Subcutaneous abdominal adipose tissue (tissue), 5 donors: ENCODE results near the gene SLIT3.

Source experiments
- H3K27ac ChIP-seq: one replicate; pipeline ENCODE4 v1.7.0; 2013; ENCODE audit warnings: low read depth, mild to moderate bottlenecking, inconsistent platforms, low read length, moderate library complexity
- H3K27me3 ChIP-seq, 5 donors: one replicate each; pipeline ENCODE4 v1.7.0; 2013; ENCODE audit warnings: low read length in 5 of 5, inconsistent platforms in 1 of 5; ENCODE audit not compliant: control insufficient read depth in 5 of 5, insufficient read depth in 4 of 5
- H3K36me3 ChIP-seq, 5 donors: one replicate each; pipeline ENCODE4 v1.7.0; 2013; ENCODE audit warnings: low read length in 5 of 5; ENCODE audit not compliant: control insufficient read depth in 5 of 5, insufficient read depth in 5 of 5
- H3K4me1 ChIP-seq, 5 donors: one replicate each; pipeline ENCODE4 v1.7.0; 2013; ENCODE audit warnings: low read length in 5 of 5, mild to moderate bottlenecking in 3 of 5, moderate library complexity in 1 of 5; ENCODE audit not compliant: control insufficient read depth in 5 of 5, insufficient read depth in 5 of 5
- H3K4me3 ChIP-seq, 5 donors: one replicate each; pipeline ENCODE4 v1.7.0; 2013; ENCODE audit warnings: low read length in 5 of 5, low read depth in 1 of 5
- H3K9ac ChIP-seq, 5 donors: one replicate each; pipeline ENCODE4 v1.7.0; 2013; ENCODE audit warnings: low read length in 5 of 5, mild to moderate bottlenecking in 4 of 5, moderate library complexity in 3 of 5
- H3K9me3 ChIP-seq, 5 donors: one replicate each; pipeline ENCODE4 v1.7.0; 2013; ENCODE audit warnings: low read length in 5 of 5; ENCODE audit not compliant: control insufficient read depth in 5 of 5
- donor health status: healthy.
- donor health status: healthy.
- donor health status: healthy.
- donor health status: healthy.
- donor health status: healthy.

The SLIT3 gene

DNA sequence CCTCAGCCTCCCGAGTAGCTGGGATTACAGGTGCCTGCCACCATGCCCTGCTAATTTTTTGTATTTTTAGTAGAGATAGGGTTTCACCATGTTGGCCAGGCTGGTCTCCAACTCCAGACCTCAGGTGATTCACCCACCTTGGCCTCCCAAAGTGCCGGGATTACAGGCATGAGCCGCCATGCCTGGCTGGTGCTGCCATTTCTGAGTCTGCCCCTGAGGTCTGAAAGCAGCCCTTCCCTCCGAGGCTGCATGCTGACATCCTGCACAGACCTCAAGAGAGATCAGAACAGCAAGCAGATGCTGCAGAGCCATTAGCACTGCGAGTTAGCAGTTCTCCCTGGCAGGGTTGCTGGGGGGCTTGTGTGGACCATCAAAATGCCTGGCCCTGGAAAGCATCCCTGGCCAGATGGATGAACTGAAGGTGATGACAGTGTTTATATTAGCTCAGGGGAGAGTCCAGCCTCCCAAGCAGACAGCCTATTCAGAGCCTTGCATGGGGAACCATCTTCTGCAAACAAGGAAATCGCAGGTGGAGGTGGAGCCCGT is 545.3 kb downstream of the SLIT3 start:
- Histone ChIP-seq H3K27me3 (peaks cover 0 to 3% (median 0%) of the 10 kb centered on the region in 5 donors), H3K9ac (no peak overlapping the region), H3K4me1 (no peaks in the 10 kb centered on the region), H3K36me3 (peaks cover 0 to 60% (median 38%) of the 10 kb centered on the region in 5 donors), H3K27ac (no peak overlapping the region), H3K9me3 (no peaks in the 10 kb centered on the region), H3K4me3 (no peak overlapping the region)

DNA sequence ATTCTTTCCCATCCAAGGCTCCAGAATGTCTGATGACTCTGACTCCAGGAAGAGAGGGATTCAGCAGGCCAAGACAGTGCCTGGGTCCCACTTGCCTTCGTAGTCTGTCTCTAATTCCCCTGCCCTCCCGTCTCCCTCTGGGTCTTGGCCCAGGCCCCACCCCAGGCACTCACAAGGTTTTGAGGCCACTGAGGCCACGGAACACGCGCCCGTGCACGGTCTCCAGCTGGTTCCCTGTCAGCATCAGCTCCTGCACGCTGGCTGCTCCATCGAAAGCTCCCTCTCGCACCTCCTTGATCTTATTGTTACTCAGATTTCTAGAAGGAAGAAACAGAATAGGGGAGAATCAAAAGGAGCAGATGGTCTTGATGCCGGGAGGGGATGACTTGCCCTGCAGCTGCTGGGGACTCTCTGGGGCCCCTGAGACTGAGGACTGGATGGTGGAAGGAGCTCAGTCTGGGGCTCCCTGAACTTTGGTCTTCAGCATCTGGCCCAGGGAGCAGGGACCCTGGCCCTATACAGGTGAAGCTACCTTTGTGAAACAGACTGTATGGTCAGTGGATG is 547.2 kb downstream of the SLIT3 start:
- no peak overlapping the region for H3K27ac ChIP-seq
- no peaks in the 10 kb centered on the region for H3K4me1 ChIP-seq

DNA sequence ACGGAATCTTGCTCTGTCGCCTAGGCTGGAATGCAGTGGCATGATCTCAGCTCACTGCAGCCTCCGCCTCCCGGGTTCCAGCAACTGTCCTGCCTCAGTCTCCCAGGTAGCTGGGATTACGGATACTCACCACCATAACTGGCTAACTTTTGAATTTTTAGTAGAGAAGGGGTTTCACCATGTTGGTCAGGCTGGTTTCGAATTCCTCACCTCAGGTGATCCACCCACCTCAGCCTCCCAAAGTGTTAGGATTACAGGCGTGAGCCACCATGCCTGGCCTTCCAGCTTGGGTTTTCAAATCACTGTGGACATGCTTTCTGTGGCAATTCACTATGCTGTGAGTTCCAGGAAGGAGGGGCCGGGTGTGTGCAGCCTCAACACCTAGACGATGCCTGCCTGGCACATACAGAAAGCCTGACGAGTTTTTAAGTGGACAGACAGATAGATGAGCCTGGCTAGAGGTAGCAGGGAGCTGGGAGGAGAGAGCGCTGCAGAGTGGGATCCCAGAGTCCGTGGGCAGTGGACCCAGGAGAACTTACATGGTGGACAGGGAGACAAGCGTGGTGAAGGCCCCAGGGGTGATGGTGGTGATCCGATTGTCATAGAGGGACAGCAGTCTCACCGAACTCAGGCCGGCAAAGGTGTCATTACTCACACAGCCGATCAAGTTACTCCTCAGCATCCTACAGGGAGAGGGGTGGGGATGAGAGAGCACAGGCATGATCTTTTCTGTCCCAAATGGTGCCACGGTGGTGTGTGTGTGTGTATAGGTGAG is 548.3 kb downstream of the SLIT3 start:
- no peaks in the 10 kb centered on the region for H3K9me3 ChIP-seq
- peaks cover 0 to 60% (median 37%) of the 10 kb centered on the region in 5 donors for H3K36me3 ChIP-seq

More for the DNA sequence above, 547.2 kb downstream of the SLIT3 start:
- no peak overlapping the region for H3K4me3 ChIP-seq
- no peaks in the 10 kb centered on the region for H3K9me3 ChIP-seq
- no peak overlapping the region for H3K9ac ChIP-seq
- H3K27me3 ChIP-seq, result peaks cover 0 to 3% (median 0%) of the 10 kb centered on the region in 5 donors
- H3K36me3 ChIP-seq, result peaks cover 0 to 60% (median 30%) of the 10 kb centered on the region in 5 donors

DNA sequence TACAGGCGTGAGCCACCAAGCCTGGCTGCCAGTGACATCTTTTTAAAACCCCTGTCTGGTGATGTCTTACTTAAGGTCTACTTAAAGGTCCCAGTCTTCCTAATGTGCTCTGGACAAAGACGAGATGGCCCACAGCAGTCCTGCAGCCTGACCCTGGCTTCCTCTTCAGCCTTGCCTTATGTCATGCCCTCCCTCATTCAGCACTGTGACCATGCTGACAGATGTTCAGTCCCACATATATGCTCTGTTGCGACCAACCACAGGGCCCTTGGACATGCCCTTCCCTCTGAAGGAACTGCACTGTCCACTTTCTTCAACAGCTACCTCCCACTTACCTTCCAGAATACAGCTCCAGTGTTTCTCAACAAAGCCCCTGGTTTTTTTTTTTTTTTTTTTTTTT is 548.9 kb downstream of the SLIT3 start:
- Histone ChIP-seq H3K9ac (no peak overlapping the region), H3K9me3 (no peaks in the 10 kb centered on the region)

More for the DNA sequence above, 548.3 kb downstream of the SLIT3 start:
- Histone ChIP-seq H3K9ac (no peak overlapping the region), H3K27me3 (peaks cover 0 to 3% (median 0%) of the 10 kb centered on the region in 5 donors), H3K4me1 (no peaks in the 10 kb centered on the region), H3K4me3 (no peak overlapping the region), H3K27ac (no peak overlapping the region)

DNA sequence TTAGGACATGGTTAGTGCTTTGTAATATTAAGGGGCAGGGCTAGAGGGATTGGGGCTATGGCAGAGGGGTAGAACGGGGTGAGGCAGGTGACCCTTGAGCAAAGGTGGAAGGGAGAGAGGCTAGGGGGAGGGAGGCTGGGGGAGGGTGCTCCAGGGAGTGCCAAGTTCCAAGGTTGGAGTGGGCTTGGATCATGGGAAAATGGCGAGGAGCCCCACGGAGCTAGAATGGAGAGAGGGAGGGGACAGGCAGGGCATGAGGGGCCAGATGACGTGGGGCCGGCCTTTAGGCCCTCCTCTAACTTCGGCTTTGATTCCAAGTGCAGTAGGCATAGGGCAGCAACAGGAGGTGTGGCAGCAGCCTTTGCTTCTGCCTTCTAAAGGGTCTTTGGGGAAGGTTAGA is 550.0 kb downstream of the SLIT3 start:
- Histone ChIP-seq H3K9me3 (no peaks in the 10 kb centered on the region), H3K4me1 (no peaks in the 10 kb centered on the region), H3K36me3 (peaks cover 0 to 70% (median 48%) of the 10 kb centered on the region in 5 donors), H3K27ac (no peak overlapping the region), H3K27me3 (no peaks in the 10 kb centered on the region), H3K4me3 (no peak overlapping the region), H3K9ac (no peak overlapping the region)

More for the DNA sequence above, 548.9 kb downstream of the SLIT3 start:
- H3K36me3 ChIP-seq, result peaks cover 0 to 66% (median 41%) of the 10 kb centered on the region in 5 donors
- H3K4me1 ChIP-seq, result no peaks in the 10 kb centered on the region
- no peak overlapping the region for H3K27ac ChIP-seq
- peaks cover 0 to 3% (median 0%) of the 10 kb centered on the region in 5 donors for H3K27me3 ChIP-seq
- no peak overlapping the region for H3K4me3 ChIP-seq

DNA sequence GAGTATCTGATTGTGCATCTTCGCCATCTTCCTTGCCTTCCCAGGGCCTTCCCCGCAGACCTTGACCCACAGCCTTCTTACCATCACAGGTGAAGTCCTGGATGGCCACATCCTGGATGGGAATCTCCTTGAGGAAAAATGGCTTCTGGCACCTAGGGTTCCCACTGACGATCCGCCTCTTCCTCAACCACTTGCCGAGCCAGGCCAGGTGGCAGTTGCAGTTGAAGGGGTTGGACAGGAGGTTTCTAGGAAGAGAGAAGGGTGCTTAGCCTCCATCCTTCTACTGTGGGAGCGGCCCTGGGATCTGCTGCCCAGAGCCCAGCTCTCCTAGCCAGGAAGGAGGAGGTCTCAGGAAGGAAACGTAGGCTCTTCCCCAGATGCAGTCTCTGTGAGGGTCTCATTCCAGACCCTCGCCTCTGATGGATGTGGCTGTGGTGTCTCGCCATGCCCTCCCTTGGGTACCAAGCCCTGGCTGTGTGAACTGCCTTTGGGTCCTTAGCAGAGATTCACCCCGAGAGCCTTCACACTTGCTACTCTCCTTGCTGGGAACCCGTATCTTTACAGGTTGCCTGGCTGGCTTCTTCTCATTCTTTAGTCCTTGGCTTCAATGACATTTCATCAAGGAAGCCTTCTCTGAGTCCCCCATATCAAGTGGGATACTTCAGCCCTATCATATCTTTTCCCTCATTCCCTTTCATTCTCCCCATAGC is 551.4 kb downstream of the SLIT3 start:
- Histone ChIP-seq H3K27me3 (no peaks in the 10 kb centered on the region), H3K9me3 (no peaks in the 10 kb centered on the region)

DNA sequence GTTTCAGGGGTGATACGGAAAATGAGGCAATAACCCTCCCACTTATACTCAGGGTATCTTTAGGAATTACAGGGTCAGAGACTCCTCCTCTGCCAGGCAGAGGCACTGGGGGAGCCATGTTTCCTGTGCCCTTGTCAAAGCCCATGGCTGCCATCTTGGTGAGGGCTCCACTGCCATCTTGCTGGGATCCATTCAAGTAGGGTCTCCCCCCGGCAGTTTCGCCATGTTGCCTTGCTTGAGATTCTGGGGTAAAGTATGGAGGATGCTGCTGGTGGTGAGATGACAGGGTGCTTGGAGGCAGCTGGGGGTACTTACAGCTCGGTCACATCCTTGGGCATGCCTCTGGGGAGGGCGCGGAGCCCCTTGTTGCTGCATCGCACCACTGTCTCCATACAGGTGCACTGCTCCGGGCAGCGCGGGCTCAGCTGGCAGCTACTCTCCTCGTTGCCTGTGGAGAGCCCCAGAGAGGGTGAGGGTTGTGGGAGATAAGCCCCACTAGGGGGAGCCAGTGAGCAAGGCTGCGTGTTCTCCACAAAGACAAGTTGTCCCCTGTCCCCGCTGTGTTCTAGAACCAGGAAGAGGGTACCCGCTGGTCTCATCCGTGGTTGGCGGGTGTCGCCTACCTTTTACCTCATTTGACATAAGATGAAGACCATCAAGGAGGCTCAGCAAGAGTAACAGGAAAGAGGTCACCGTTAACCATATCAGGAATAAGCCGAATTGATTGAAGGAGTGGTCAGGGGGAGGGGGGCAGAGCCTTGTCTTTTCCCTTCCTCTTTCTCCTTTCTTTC is 552.8 kb downstream of the SLIT3 start:
- no peak overlapping the region for H3K9ac ChIP-seq

More for the DNA sequence above, 551.4 kb downstream of the SLIT3 start:
- peaks cover 6 to 68% (median 48%) of the 10 kb centered on the region in 5 donors for H3K36me3 ChIP-seq
- H3K27ac ChIP-seq, result no peak overlapping the region
- H3K9ac ChIP-seq, result no peak overlapping the region
- no peaks in the 10 kb centered on the region for H3K4me1 ChIP-seq
- H3K4me3 ChIP-seq, result no peak overlapping the region

DNA sequence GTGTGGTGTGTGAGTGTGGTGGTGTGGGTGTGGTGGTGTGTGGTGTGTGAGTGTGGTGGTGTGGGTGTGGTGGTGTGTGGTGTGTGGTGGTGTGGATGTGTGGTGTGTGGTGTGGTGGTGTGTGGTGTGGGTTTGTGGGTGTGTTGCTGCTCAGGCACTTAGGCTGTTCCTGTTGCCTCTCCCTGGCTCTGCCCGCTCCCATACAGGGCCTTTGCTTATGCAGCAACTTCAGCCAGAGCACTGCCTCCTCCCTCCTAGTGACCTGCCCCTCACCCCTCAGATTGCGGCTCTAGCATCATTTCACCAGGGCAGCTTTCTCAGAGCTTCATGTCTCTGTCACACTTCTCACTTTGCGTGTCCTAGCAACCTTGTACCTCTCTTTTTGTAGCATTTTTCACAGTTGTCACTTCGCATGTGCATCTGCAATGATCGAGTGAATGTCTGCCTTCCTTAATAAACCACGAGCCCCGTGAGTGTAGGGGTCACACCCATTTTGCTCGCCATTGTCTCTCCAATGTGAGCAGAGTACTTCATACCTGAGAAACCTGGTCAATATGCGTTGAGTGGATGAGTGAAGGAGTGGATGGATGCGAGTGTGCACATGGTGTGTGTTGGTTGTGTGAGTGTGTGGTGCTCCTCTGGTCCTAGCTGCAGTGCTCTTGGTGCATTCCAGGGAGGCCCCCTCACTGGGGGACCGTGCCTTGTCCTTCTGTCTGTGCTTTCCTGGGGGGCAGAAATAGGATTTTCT is 553.9 kb downstream of the SLIT3 start:
- Histone ChIP-seq H3K9ac (no peak overlapping the region), H3K4me1 (no peaks in the 10 kb centered on the region), H3K9me3 (no peaks in the 10 kb centered on the region), H3K27me3 (no peaks in the 10 kb centered on the region), H3K36me3 (peaks cover 10 to 51% (median 33%) of the 10 kb centered on the region in 5 donors), H3K4me3 (no peak overlapping the region), H3K27ac (no peak overlapping the region)

More for the DNA sequence above, 552.8 kb downstream of the SLIT3 start:
- Histone ChIP-seq H3K4me3 (no peak overlapping the region), H3K36me3 (peaks cover 10 to 61% (median 42%) of the 10 kb centered on the region in 5 donors), H3K27me3 (no peaks in the 10 kb centered on the region), H3K4me1 (no peaks in the 10 kb centered on the region), H3K27ac (no peak overlapping the region), H3K9me3 (no peaks in the 10 kb centered on the region)
